HEK293 (cell line): ENCODE data around the gene TMEM143.

ENCODE experiments used
- CTCF ChIP-seq: fragments of 450-650 bp; formaldehyde crosslinking; IDR thresholded peaks from 2 replicates; pipeline ENCODE4 v1.5.1; 2016; ENCODE audit warnings: missing biosample characterization, missing genetic modification characterization
- PRDM10 ChIP-seq: fragments of 450-650 bp; formaldehyde crosslinking; IDR thresholded peaks from 2 replicates; pipeline ENCODE4 v1.5.1; 2016; ENCODE audit warnings: missing biosample characterization, missing genetic modification characterization
- REST ChIP-seq: fragments of 450-650 bp; formaldehyde crosslinking; IDR thresholded peaks from 2 replicates; pipeline ENCODE4 v1.5.1; 2016; ENCODE audit warnings: missing biosample characterization, missing genetic modification characterization
- SCRT2 ChIP-seq: fragments of 450-650 bp; formaldehyde crosslinking; IDR thresholded peaks from 2 replicates; pipeline ENCODE4 v1.5.1; 2016; ENCODE audit warnings: missing biosample characterization, missing genetic modification characterization
- YY1 ChIP-seq: fragments of 450-650 bp; formaldehyde crosslinking; IDR thresholded peaks from 2 replicates; pipeline ENCODE4 v1.5.1; 2018; ENCODE audit warnings: missing biosample characterization, missing genetic modification characterization
- ZNF211 ChIP-seq: fragments of 450-650 bp; formaldehyde crosslinking; IDR thresholded peaks from 2 replicates; pipeline ENCODE4 v1.5.1; 2016; ENCODE audit warnings: low read depth, missing biosample characterization, missing genetic modification characterization
- ZNF274 ChIP-seq, 2 experiments: fragments of 200-500 bp in 1 of 2; fragments of 450-650 bp in 1 of 2; sonication (Bioruptor generic) in 1 of 2; formaldehyde crosslinking in 1 of 2; IDR thresholded peaks; 2 replicates each; pipeline versions ENCODE4 v1.5.1 to v1.6.1; 2014 to 2016; ENCODE audit warnings: borderline replicate concordance in 1 of 2, inconsistent platforms in 1 of 2, low read length in 1 of 2, missing biosample characterization in 1 of 2, missing genetic modification characterization in 1 of 2
- ZNF37A ChIP-seq: fragments of 450-650 bp; IDR thresholded peaks from 2 replicates; pipeline ENCODE4 v1.5.1; 2018; ENCODE audit warnings: missing biosample characterization, missing genetic modification characterization
- ZNF398 ChIP-seq: fragments of 450-650 bp; formaldehyde crosslinking; IDR thresholded peaks from 2 replicates; pipeline ENCODE4 v1.5.1; 2017; ENCODE audit warnings: missing biosample characterization, missing genetic modification characterization
- ZNF488 ChIP-seq: fragments of 450-650 bp; formaldehyde crosslinking; IDR thresholded peaks from 2 replicates; pipeline ENCODE4 v1.5.1; 2016; ENCODE audit warnings: missing biosample characterization, missing genetic modification characterization
- ZNF501 ChIP-seq: fragments of 450-650 bp; formaldehyde crosslinking; IDR thresholded peaks from 2 replicates; pipeline ENCODE4 v1.5.1; 2016; ENCODE audit warnings: missing biosample characterization, missing genetic modification characterization
- ZNF513 ChIP-seq: fragments of 450-650 bp; IDR thresholded peaks from 2 replicates; pipeline ENCODE4 v1.5.1; 2018; ENCODE audit warnings: missing biosample characterization, missing genetic modification characterization
- ZNF580 ChIP-seq: fragments of 450-650 bp; formaldehyde crosslinking; IDR thresholded peaks from 2 replicates; pipeline ENCODE4 v1.5.1; 2016; ENCODE audit warnings: missing biosample characterization, missing genetic modification characterization
- ZNF777 ChIP-seq: fragments of 450-650 bp; formaldehyde crosslinking; IDR thresholded peaks from 2 replicates; pipeline ENCODE4 v1.5.1; 2017; ENCODE audit warnings: missing biosample characterization, missing genetic modification characterization, borderline replicate concordance

- TF ChIP-seq ZNF580 (tag by site-specific recombination): no peak
- no peak for TF ChIP-seq CTCF (tag by site-specific recombination)
- TF ChIP-seq YY1 (tag by site-specific recombination): no peak
- TF ChIP-seq PRDM10 (tag by site-specific recombination): no peak
- TF ChIP-seq ZNF274 (IDR thresholded peaks at IDR 0.05; ENCODE audit: low read length): no peak
- TF ChIP-seq ZNF274 (tag by site-specific recombination; IDR thresholded peaks at IDR 0.05; ENCODE audit: borderline replicate concordance): no peak
- no peak for TF ChIP-seq REST
- no peak for TF ChIP-seq ZNF211 (tag by site-specific recombination)
- TF ChIP-seq ZNF777 (tag by site-specific recombination): no peak
- TF ChIP-seq ZNF513 (tag by site-specific recombination): no peak
- no peak for TF ChIP-seq ZNF501
- TF ChIP-seq ZNF37A: no peak
- no peak for TF ChIP-seq ZNF488 (tag by site-specific recombination)
- TF ChIP-seq SCRT2: no peak
- TF ChIP-seq ZNF398 (tag by site-specific recombination): no peak
These were observed 8.3 kb downstream of the TMEM143 start for GRCh38 chr19:48355365-48355954.
